Thoracic aorta endothelial cell (primary cell): ENCODE results near the gene SLC22A1. TPM values are rescaled to one million over a fixed set of nuclear protein-coding genes. Genes with fewer than 3 reads are reported as not detected.

Source experiments
- small RNA-seq: library from RNA; depleted of rRNA; stranded (forward); fragments of <200 nt; gene quantifications from one replicate; pipeline ENCODE3, GENCODE V24; 2012
- total RNA-seq: library from RNA; depleted of rRNA; stranded (reverse); fragments of >200 nt; gene quantifications from 2 replicates; pipeline ENCODE4 v1.2.3, GENCODE V29; 2012

Gene SLC22A1
- total RNA-seq = not detected in 2 replicates

DNA sequence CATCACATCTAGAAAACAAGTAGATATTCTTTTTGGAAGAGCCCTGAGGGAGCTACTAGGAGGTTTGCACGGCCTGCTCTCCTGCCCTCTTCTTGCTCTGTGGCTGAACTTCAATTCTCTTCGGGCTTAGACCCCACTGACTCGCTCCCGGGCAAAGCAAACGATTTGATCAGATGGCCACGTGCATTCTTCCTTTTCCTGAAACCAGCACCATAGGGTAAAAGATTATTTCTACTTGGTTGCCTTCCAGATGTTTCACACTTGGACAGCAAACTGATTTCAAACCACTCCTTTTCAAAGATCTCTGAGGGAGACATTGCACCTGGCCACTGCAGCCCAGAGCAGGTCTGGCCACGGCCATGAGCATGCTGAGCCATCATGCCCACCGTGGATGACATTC is at the start of gene SLC22A1:
Gene SLC22A1 (plus strand): TSS at position 258 of the 400 bp plus-strand sequence. CDS start 121 bp downstream, at position 379.

Small RNA genes within 50 kb of the gene (small RNA-seq; reads per million reads assigned to genes)
- gene AL645733.1 = not detected

Other genes starting within 250 kb of the SLC22A1 start
- not detected in 2 replicates for gene MAS1, start 230.8 kb upstream of the SLC22A1 start, total RNA-seq
- gene IGF2R, start 152.7 kb upstream of the SLC22A1 start, total RNA-seq = 65.0 and 69.5 TPM in 2 replicates
- not detected in 2 replicates for gene SLC22A2, start 137.0 kb downstream of the SLC22A1 start, total RNA-seq
- gene SLC22A3, start 226.6 kb downstream of the SLC22A1 start, total RNA-seq = 0.07 and 0.27 TPM in 2 replicates